Testis (tissue), 2 donors: ENCODE results near the gene BCCIP.

Experiments
- CTCF ChIP-seq, 3 experiments: fragments of 450-650 bp in 2 of 3; fragments of 200-600 bp in 1 of 3; sonication (generic) in 1 of 3; IDR thresholded peaks; one replicate each; pipeline ENCODE4 v1.5.1; 2016 to 2019; ENCODE audit warnings: antibody characterized with exemption in 3 of 3, mild to moderate bottlenecking in 2 of 3, moderate library complexity in 1 of 3
- POLR2A ChIP-seq: fragments of 450-650 bp; IDR thresholded peaks from one replicate; pipeline ENCODE4 v1.6.1; 2017; ENCODE audit warnings: antibody characterized with exemption, mild to moderate bottlenecking, moderate library complexity

GRCh38 chr10:125824736-125825135 lies 1.4 kb downstream of the BCCIP start:
- TF ChIP-seq CTCF (IDR thresholded peaks at IDR 0.05) = no peak
- no peak for TF ChIP-seq POLR2A
